HAP-1 (cell line): ENCODE results near the gene PNISR.

ENCODE experiments used
- DNase-seq, 2 experiments: peaks; one replicate each; pipeline ENCODE4 v3.0.0-alpha.2; 2016 to 2020; ENCODE audit warnings: low spot score in 2 of 2
- H3K27me3 ChIP-seq: fragments of 250-450 bp; sonication (Bioruptor Pico); 2 replicates; pipeline ENCODE4 v1.5.1; 2020; ENCODE audit warnings: low read depth, mild to moderate bottlenecking, moderate library complexity
- H3K36me3 ChIP-seq: fragments of 250-450 bp; sonication (Bioruptor Pico); replicated peaks from 2 replicates; pipeline ENCODE4 v1.5.1; 2020; ENCODE audit warnings: mild to moderate bottlenecking
- H3K4me1 ChIP-seq: fragments of 250-450 bp; sonication (Bioruptor Pico); 2 replicates; pipeline ENCODE4 v1.5.1; 2020; ENCODE audit warnings: mild to moderate bottlenecking
- H3K4me3 ChIP-seq: fragments of 250-450 bp; sonication (Bioruptor Pico); 2 replicates; pipeline ENCODE4 v1.5.1; 2020; ENCODE audit warnings: mild to moderate bottlenecking, moderate library complexity
- H3K9me3 ChIP-seq: fragments of 250-450 bp; sonication (Bioruptor Pico); 2 replicates; pipeline ENCODE4 v1.5.1; 2020; ENCODE audit warnings: mild to moderate bottlenecking, moderate library complexity
- in situ Hi-C: fragments of 300-500 bp; cut with MboI; formaldehyde crosslinking; loops from 3 replicates; pipeline ENCODE4 v1.14.3; 2020; ENCODE audit warnings: low sequenced_read_pairs, inconsistent platforms, mixed read lengths

PNISR gene

DNA sequence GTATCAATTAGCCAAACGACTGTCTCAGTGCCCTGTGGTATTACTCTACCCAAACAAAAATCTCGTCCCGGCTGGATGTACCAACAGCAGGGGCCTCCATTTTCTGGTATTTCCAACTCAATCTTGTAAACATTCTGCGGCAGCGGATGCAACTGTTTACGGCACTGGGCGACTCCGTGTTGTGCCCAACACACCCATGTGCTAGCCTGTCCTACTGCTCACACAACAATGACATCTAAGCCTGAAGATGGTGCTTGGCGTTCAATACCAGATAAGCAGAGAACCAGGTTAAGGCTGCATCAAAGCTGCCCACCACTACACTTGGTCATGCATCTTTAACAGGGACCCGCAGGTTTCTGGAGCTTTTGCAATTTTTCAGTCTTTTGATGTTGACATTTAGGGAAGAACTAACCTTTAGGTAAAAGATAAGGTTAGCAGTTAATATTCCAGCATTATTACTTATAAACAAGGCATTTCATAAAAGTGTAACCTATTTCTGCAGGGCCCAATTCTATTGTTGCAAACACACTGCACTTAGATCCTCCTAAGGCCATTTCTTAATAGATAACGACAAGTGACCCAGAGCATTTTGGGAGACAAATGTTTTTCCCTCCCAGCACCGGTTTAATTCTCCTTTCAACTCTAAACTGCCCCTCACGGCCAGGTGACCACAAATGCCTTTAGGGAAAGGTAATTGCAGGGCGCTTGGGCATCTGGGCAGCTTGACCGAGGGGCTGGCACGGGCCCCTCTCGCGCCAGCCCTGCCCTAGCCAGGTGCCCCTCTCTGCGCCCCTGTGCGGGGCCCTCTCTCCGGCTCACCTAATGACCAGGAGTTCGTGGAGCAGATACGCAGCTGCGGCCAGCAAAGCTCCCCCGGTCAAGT lies 76.6 kb downstream of the PNISR start:
- H3K27me3 ChIP-seq: no peaks in the 10 kb centered on the region
- H3K9me3 ChIP-seq: no peaks in the 10 kb centered on the region
- peak overlapping the region; percentile 54 for H3K4me3 ChIP-seq
- in situ Hi-C loops: no loop called here
- no peaks in the 10 kb centered on the region for H3K36me3 ChIP-seq
- peaks cover 41% of the 10 kb centered on the region for H3K4me1 ChIP-seq
- DNase-seq: peak; percentile 11 to 47
